Activated naive CD4-positive, alpha-beta T cell treated with anti-CD3 and anti-CD28 coated beads for 36 hours (primary cell): ENCODE measurements around the gene GET3. TPM values are rescaled to one million over a fixed set of nuclear protein-coding genes. Genes with fewer than 3 reads are reported as not detected.

Source experiments
- CTCF ChIA-PET: fragments of 350-600 bp; sonication (Branson Sonifier 250); formaldehyde crosslinking; loops from one replicate; lab custom pipeline; 2021; ENCODE audit warnings: antibody characterized with exemption; lab: Charles Lee
- DNase-seq: peaks from one replicate; pipeline ENCODE4 v3.0.0-alpha.2; 2020
- H3K27ac Mint-ChIP-seq: one replicate; pipeline ENCODE4 v1.8.0; 2021; ENCODE audit warnings: mild to moderate bottlenecking, mixed read lengths
- H3K27me3 Mint-ChIP-seq: one replicate; pipeline ENCODE4 v1.8.0; 2021; ENCODE audit warnings: low read depth, mixed read lengths
- H3K36me3 Mint-ChIP-seq: one replicate; pipeline ENCODE4 v1.8.0; 2021; ENCODE audit warnings: low read depth, mixed read lengths
- H3K4me1 Mint-ChIP-seq: one replicate; pipeline ENCODE4 v1.8.0; 2021; ENCODE audit warnings: low read depth, mixed read lengths
- H3K4me3 Mint-ChIP-seq: one replicate; pipeline ENCODE4 v1.8.0; 2021; ENCODE audit warnings: mild to moderate bottlenecking, moderate library complexity, mixed read lengths
- H3K9me3 Mint-ChIP-seq: one replicate; pipeline ENCODE4 v1.8.0; 2021; ENCODE audit warnings: mixed read lengths
- intact Hi-C: fragments of 100-400 bp; cut with micrococcal nuclease; formaldehyde crosslinking; loops from one replicate; pipeline ENCODE4 v1.15.1; 2023
- total RNA-seq, 2 experiments: library from RNA; stranded (reverse); gene quantifications; one replicate each; pipeline ENCODE4 v1.2.3, GENCODE V29; 2021

GET3 gene
- total RNA-seq, 2 experiments from 2014 or later: 47.7 TPM

DNA sequence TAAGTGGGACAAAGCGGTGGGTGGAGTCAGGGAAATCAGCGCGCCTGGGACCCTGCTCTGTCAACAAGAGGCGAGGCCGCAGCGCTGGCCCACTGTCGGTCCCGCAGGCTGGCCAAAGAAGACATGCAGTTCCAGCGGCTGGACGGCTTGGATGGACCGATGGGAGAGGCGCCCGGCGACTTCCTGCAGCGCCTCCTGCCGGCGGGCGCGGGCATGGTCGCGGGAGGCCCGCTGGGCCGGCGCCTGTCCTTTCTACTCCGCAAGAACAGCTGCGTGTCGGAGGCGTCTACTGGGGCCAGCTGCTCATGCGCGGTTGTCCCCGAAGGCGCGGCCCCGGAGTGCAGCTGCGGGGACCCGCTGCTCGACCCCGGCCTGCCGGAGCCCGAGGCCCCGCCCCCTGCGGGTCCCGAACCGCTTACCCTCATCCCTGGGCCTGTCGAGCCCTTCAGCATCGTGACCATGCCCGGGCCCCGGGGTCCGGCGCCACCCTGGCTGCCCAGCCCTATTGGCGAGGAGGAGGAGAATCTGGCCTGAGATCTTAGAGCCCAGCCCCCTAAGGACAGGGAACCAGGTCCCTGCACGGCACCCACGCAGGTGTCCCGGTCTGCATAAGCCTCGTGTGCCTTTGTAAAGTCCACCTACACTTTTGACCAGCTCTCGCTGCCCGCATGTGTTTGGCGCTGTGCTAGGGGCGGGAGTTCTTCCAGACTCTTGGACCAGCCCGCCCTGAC lies 20.4 kb downstream of the GET3 start:
- no peaks in the 10 kb centered on the region for H3K9me3 Mint-ChIP-seq
- CTCF ChIA-PET: interaction anchor here (0.6 to 16.6 kb wide), 32 partner anchors 8 to 262 kb away, joined by 3 to 341 read pairs (median 4); partner anchors contain the start of genes GET3, HOOK2, PRDX2 and THSD8
- no peak overlapping the region for H3K27ac Mint-ChIP-seq
- peak; percentile 63 for DNase-seq
- H3K4me1 Mint-ChIP-seq: peaks cover 2% of the 10 kb centered on the region
- H3K36me3 Mint-ChIP-seq: no peaks in the 10 kb centered on the region
- H3K4me3 Mint-ChIP-seq: peak overlapping the region; percentile 32
- peaks cover 17% of the 10 kb centered on the region for H3K27me3 Mint-ChIP-seq
- intact Hi-C loops: loop anchor here (1.0 to 2.0 kb wide), 3 partner anchors 24 to 193 kb away; no protein-coding TSS in a partner anchor

GRCh38 chr19:12759686-12760085 lies 22.4 kb downstream of the GET3 start:
- CTCF ChIA-PET: interaction anchor here (0.9 to 16.6 kb wide), 26 partner anchors 9 to 206 kb away, joined by 3 to 341 read pairs (median 6); partner anchors contain the start of genes GET3, HOOK2, PRDX2 and RNASEH2A
- no peak for DNase-seq
- no peak overlapping the region for H3K4me3 Mint-ChIP-seq
- no peaks in the 10 kb centered on the region for H3K36me3 Mint-ChIP-seq
- intact Hi-C loops: loop anchor here (1.0 to 5.0 kb wide), 3 partner anchors 38 to 88 kb away; no protein-coding TSS in a partner anchor
- no peak overlapping the region for H3K27ac Mint-ChIP-seq
- H3K9me3 Mint-ChIP-seq: no peaks in the 10 kb centered on the region
- peaks cover 2% of the 10 kb centered on the region for H3K4me1 Mint-ChIP-seq
- peaks cover 14% of the 10 kb centered on the region for H3K27me3 Mint-ChIP-seq

GRCh38 chr19:12763100-12763499 lies 25.8 kb downstream of the GET3 start:
- CTCF ChIA-PET: interaction anchor here (0.9 to 16.6 kb wide), 8 partner anchors 11 to 99 kb away, joined by 3 to 341 read pairs (median 12); partner anchors contain the start of genes BEST2, HOOK2, PRDX2 and THSD8
- intact Hi-C loops: loop anchor here (5.0 kb wide), 1 partner anchor 34 kb away; no protein-coding TSS in a partner anchor
- H3K9me3 Mint-ChIP-seq: no peaks in the 10 kb centered on the region
- H3K27ac Mint-ChIP-seq: no peak overlapping the region
- no peak for DNase-seq
- H3K36me3 Mint-ChIP-seq: no peaks in the 10 kb centered on the region
- no peak overlapping the region for H3K4me3 Mint-ChIP-seq
- H3K4me1 Mint-ChIP-seq: peaks cover 6% of the 10 kb centered on the region
- H3K27me3 Mint-ChIP-seq: no peaks in the 10 kb centered on the region

- no peak for DNase-seq
- no peaks in the 10 kb centered on the region for H3K9me3 Mint-ChIP-seq
- H3K4me1 Mint-ChIP-seq: peaks cover 6% of the 10 kb centered on the region
- no peaks in the 10 kb centered on the region for H3K36me3 Mint-ChIP-seq
- H3K4me3 Mint-ChIP-seq: no peak overlapping the region
- no peak overlapping the region for H3K27ac Mint-ChIP-seq
- H3K27me3 Mint-ChIP-seq: no peaks in the 10 kb centered on the region
- intact Hi-C loops: loop anchor here (5.0 kb wide), 1 partner anchor 33 kb away; no protein-coding TSS in a partner anchor
- CTCF ChIA-PET: interaction anchor here (0.7 to 16.6 kb wide), 12 partner anchors 7 to 148 kb away, joined by 3 to 341 read pairs (median 6); partner anchors contain the start of genes HOOK2, PRDX2 and THSD8
Observed at GRCh38 chr19:12764698-12765097, 27.4 kb downstream of the GET3 start.

DNA sequence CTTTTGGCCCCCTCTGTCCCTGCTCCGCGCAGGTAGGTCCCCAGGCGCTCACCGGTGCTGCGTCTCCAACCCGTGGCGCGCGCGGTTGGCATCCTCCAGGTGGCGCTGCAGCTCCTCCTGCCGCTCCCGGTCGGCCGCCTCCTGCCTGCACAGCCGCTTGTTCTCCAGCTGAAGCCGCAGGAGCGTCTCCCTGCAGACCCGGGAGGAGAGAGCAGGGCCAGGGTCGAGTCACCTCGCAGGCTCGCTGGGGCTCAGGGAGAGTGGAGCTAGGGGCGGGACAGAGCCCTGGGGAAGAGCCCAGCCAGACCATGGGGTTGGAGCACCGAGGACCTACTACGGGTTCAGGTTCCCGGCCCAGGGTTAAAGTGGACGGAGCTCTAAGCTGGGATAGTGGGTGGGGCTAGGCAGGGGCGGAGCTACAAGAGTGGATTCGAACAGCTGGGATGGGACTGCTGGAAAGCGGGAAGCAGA lies 28.8 kb downstream of the GET3 start:
- intact Hi-C loops: loop anchor here (1.0 kb wide), 1 partner anchor 81 kb away; no protein-coding TSS in a partner anchor
- Mint-ChIP-seq H3K36me3 (no peaks in the 10 kb centered on the region), H3K9me3 (no peaks in the 10 kb centered on the region), H3K27ac (no peak overlapping the region), H3K27me3 (no peaks in the 10 kb centered on the region), H3K4me1 (peaks cover 7% of the 10 kb centered on the region), H3K4me3 (peak overlapping the region; percentile 24)
- CTCF ChIA-PET: interaction anchor here (0.7 to 16.6 kb wide), 34 partner anchors 9 to 199 kb away, joined by 3 to 341 read pairs (median 5); partner anchors contain the start of genes BEST2, DNASE2, HOOK2 and JUNB
- peak; percentile 91 for DNase-seq

DNA sequence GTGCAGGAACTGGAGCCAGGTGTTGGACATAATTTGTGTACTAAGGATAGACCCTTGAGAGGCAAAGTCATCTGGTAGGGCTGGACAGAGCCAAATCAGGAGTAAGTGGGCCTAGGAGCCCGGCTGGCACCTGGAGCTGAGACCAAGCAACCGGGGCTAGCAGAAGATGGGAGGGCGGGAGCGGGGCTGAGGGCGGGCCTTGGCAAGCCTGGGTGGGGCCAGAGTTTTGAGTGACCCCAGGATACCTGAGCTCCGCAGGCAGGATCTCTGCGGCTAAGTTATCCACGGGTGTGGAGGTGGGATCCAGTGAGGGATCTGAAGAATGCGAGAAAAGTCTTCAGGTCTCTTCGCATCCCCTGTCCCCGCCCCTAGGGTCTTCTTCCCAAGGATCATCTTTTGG lies 29.9 kb downstream of the GET3 start:
- Mint-ChIP-seq H3K9me3 (no peaks in the 10 kb centered on the region), H3K27ac (no peak overlapping the region), H3K36me3 (no peaks in the 10 kb centered on the region), H3K27me3 (no peaks in the 10 kb centered on the region), H3K4me1 (peaks cover 7% of the 10 kb centered on the region), H3K4me3 (no peak overlapping the region)
- CTCF ChIA-PET: interaction anchor here (0.6 to 16.6 kb wide), 13 partner anchors 8 to 1048 kb away, joined by 3 to 341 read pairs (median 9); partner anchors contain the start of genes DNASE2, HOOK2, PRDX2 and THSD8
- DNase-seq: no peak
- intact Hi-C loops: no loop called here

GRCh38 chr19:12767666-12768065 lies 30.4 kb downstream of the GET3 start:
- intact Hi-C loops: no loop called here
- H3K9me3 Mint-ChIP-seq: no peaks in the 10 kb centered on the region
- no peaks in the 10 kb centered on the region for H3K36me3 Mint-ChIP-seq
- no peaks in the 10 kb centered on the region for H3K27me3 Mint-ChIP-seq
- H3K27ac Mint-ChIP-seq: no peak overlapping the region
- no peak for DNase-seq
- H3K4me1 Mint-ChIP-seq: peaks cover 7% of the 10 kb centered on the region
- no peak overlapping the region for H3K4me3 Mint-ChIP-seq
- CTCF ChIA-PET: interaction anchor here (0.6 to 16.6 kb wide), 9 partner anchors 8 to 1047 kb away, joined by 3 to 341 read pairs (median 9); partner anchors contain the start of genes HOOK2, PRDX2 and THSD8

DNA sequence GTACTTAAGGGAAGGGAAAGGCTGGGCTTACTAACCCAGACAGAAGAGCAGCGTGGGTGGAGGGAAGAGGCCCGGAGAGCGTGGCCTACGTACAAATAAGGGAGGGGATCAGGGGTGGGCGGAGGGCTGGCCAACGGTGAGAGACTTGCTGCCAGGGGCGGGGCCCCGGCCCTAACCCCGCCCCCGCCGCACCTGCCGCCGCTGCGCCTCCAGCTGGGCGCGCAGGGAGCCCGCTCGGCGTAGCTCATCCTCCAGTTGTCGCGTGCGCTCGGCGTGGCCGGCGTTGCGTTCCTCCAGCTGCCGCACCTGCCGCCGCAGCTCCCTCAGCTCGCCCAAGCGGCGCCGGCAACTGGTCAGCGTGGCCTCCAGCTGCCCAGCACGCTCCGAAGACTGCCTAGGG lies 32.4 kb downstream of the GET3 start:
- intact Hi-C loops: no loop called here
- H3K27me3 Mint-ChIP-seq: no peaks in the 10 kb centered on the region
- CTCF ChIA-PET: interaction anchor here (0.9 to 16.6 kb wide), 3 partner anchors 9 to 78 kb away, joined by 6 to 341 read pairs (median 60); partner anchors contain the start of genes PRDX2 and THSD8

DNA sequence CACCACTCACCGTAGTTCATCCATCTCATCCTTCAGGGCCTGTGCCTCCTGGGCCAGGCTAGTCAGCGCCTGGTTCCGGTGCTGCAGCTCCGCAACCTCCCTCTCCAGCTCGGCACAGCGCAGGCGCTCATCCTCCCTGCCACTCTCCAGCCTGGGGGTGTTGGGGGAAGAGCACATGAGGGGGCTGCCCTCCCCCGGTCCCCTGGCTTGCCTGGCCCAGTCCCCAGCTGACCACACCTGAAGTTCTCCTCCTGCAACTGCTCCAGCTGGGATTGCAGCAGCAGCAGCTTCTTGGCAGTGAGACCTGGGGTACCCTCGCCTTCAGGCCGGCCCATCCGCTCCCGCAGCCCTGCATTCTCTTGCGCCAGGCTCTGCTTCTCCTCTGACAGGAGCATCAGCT lies 33.6 kb downstream of the GET3 start:
- intact Hi-C loops: no loop called here
- no peaks in the 10 kb centered on the region for H3K9me3 Mint-ChIP-seq
- H3K27ac Mint-ChIP-seq: no peak overlapping the region
- CTCF ChIA-PET: interaction anchor here (1.0 to 16.6 kb wide), 4 partner anchors 14 to 77 kb away, joined by 3 to 341 read pairs (median 33); partner anchors contain the start of genes PRDX2 and THSD8
- H3K4me1 Mint-ChIP-seq: peaks cover 7% of the 10 kb centered on the region
- no peak for DNase-seq
- H3K27me3 Mint-ChIP-seq: no peaks in the 10 kb centered on the region
- no peak overlapping the region for H3K4me3 Mint-ChIP-seq
- H3K36me3 Mint-ChIP-seq: no peaks in the 10 kb centered on the region

More for the DNA sequence above, 32.4 kb downstream of the GET3 start:
- Mint-ChIP-seq H3K4me1 (peaks cover 7% of the 10 kb centered on the region), H3K27ac (no peak overlapping the region), H3K4me3 (peak overlapping the region; percentile 10), H3K9me3 (no peaks in the 10 kb centered on the region), H3K36me3 (no peaks in the 10 kb centered on the region)
- DNase-seq: peak; percentile 68

GRCh38 chr19:12772323-12772722 lies 35.0 kb downstream of the GET3 start:
- H3K9me3 Mint-ChIP-seq: no peaks in the 10 kb centered on the region

GRCh38 chr19:12773571-12773970 lies 36.3 kb downstream of the GET3 start:
- H3K36me3 Mint-ChIP-seq: no peaks in the 10 kb centered on the region
- no peak for DNase-seq
- H3K9me3 Mint-ChIP-seq: no peaks in the 10 kb centered on the region
- H3K27ac Mint-ChIP-seq: no peak overlapping the region
- intact Hi-C loops: no loop called here
- peaks cover 13% of the 10 kb centered on the region for H3K4me1 Mint-ChIP-seq
- CTCF ChIA-PET: interaction anchor here (7.4 to 8.8 kb wide), 2 partner anchors 11 to 23 kb away, joined by 105 to 303 read pairs; partner anchors contain the start of genes JUNB, PRDX2 and THSD8
- H3K4me3 Mint-ChIP-seq: no peak overlapping the region
- H3K27me3 Mint-ChIP-seq: no peaks in the 10 kb centered on the region

More at GRCh38 chr19:12772323-12772722, 35.0 kb downstream of the GET3 start:
- intact Hi-C loops: no loop called here
- Mint-ChIP-seq H3K27me3 (no peaks in the 10 kb centered on the region), H3K27ac (no peak overlapping the region), H3K4me1 (peaks cover 7% of the 10 kb centered on the region), H3K36me3 (no peaks in the 10 kb centered on the region), H3K4me3 (no peak overlapping the region)
- CTCF ChIA-PET: interaction anchor here (7.4 to 8.8 kb wide), 2 partner anchors 10 to 25 kb away, joined by 105 to 303 read pairs; partner anchors contain the start of genes JUNB, PRDX2 and THSD8
- DNase-seq: no peak
